ENCODE measurements around the gene ATG10.

The ATG10 gene

DNA sequence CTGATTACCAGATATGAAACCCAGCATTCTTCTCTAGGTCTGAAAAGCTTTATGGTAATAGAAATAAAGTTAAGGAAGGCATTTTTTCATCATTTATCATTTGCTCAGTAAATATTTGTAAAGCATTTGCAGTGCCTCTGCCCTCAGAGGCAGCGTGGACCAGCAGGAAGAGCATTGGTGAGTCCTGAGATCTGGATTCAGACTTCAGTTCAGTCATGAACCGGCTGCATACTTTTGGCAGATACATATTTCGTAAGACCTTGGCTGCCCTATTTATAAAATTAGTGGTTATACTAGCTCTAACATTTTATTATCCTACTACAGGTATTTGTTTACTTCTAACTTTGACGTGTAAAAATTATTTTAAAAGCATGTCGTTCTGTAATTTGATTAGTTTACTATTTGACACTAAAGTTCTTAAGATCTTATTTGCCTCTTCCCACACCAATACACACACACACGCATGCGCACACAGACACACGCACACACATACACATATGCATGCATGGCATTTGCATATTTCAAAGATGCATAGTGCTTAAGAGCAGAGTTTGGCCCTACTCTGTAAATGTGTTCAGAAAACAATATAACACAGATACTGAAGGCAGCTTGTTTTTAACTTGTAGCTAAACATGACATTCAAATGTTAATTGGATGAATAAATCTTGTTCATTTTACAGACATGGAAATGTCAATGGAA lies 204.4 kb downstream of the ATG10 start:
- TF ChIP-seq POLR2AphosphoS5 (IDR thresholded peaks at IDR 0.05; ENCODE audit: low read depth, low read length) (no peak), FOXP2 (optimal IDR thresholded peaks at IDR 0.05; ENCODE audit: borderline replicate concordance, extremely low read depth, extremely low read length, insufficient read depth) (no peak)

DNA sequence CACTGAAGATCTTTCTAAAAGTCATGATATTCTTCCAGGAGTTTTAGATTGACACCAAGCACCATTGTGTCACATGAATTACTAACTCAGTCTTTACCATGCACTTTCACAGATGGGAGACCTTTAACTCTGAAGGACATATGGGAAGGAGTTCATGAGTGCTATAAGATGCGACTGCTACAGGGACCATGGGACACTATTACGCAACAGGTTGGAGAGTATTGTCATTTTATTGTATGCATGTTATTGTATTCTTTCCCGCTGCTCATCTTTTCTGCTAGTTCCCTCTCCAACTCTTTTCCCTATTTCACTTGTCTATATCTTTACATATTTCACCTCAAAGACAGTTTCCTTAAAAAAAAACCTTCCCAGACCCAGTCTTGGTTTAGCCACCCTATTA lies 206.6 kb downstream of the ATG10 start:
- TF ChIP-seq SIN3A (IDR thresholded peaks at IDR 0.05; ENCODE audit: borderline replicate concordance, insufficient read depth, low read length) (no peak), TAF1 (IDR thresholded peaks at IDR 0.05; ENCODE audit: borderline replicate concordance, insufficient read depth, low read length) (no peak), POLR2AphosphoS5 (IDR thresholded peaks at IDR 0.05; ENCODE audit: low read depth, low read length) (no peak), FOXP2 (optimal IDR thresholded peaks at IDR 0.05; ENCODE audit: borderline replicate concordance, extremely low read depth, extremely low read length, insufficient read depth) (no peak)
- TF ChIP-seq, protein P1, sequence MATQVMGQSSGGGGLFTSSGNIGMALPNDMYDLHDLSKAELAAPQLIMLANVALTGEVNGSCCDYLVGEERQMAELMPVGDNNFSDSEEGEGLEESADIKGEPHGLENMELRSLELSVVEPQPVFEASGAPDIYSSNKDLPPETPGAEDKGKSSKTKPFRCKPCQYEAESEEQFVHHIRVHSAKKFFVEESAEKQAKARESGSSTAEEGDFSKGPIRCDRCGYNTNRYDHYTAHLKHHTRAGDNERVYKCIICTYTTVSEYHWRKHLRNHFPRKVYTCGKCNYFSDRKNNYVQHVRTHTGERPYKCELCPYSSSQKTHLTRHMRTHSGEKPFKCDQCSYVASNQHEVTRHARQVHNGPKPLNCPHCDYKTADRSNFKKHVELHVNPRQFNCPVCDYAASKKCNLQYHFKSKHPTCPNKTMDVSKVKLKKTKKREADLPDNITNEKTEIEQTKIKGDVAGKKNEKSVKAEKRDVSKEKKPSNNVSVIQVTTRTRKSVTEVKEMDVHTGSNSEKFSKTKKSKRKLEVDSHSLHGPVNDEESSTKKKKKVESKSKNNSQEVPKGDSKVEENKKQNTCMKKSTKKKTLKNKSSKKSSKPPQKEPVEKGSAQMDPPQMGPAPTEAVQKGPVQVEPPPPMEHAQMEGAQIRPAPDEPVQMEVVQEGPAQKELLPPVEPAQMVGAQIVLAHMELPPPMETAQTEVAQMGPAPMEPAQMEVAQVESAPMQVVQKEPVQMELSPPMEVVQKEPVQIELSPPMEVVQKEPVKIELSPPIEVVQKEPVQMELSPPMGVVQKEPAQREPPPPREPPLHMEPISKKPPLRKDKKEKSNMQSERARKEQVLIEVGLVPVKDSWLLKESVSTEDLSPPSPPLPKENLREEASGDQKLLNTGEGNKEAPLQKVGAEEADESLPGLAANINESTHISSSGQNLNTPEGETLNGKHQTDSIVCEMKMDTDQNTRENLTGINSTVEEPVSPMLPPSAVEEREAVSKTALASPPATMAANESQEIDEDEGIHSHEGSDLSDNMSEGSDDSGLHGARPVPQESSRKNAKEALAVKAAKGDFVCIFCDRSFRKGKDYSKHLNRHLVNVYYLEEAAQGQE (IDR thresholded peaks at IDR 0.05; ENCODE audit: insufficient read depth in 1 of 2, low read depth in 2 of 2, low read length in 2 of 2) = no peak

DNA sequence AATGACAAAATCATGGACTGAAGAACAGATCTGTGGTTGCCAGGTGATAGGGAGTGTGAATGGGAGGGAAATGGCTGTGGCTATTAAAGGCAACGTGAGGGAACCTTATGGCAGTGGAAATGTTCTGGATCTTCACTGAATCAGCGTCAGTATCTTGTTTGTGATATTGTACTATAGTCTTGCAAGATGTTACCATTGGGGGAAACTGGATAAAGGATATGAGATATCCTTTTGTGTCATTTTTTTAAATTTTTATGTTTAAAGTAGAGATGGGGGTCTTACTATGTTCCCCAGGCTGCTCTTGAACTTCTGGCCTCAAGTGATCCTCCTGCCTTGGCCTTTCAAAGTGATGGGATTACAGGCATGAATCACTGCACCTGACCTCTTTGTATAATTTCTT lies 210.8 kb downstream of the ATG10 start:
- TF ChIP-seq SIN3A (IDR thresholded peaks at IDR 0.05; ENCODE audit: borderline replicate concordance, insufficient read depth, low read length) (no peak), POLR2AphosphoS5 (IDR thresholded peaks at IDR 0.05; ENCODE audit: low read depth, low read length) (no peak), TAF1 (IDR thresholded peaks at IDR 0.05; ENCODE audit: borderline replicate concordance, insufficient read depth, low read length) (no peak), FOXP2 (optimal IDR thresholded peaks at IDR 0.05; ENCODE audit: borderline replicate concordance, extremely low read depth, extremely low read length, insufficient read depth) (no peak)
- TF ChIP-seq, protein P1 (IDR thresholded peaks at IDR 0.05; ENCODE audit: insufficient read depth in 1 of 2, low read depth in 2 of 2, low read length in 2 of 2) = no peak

DNA sequence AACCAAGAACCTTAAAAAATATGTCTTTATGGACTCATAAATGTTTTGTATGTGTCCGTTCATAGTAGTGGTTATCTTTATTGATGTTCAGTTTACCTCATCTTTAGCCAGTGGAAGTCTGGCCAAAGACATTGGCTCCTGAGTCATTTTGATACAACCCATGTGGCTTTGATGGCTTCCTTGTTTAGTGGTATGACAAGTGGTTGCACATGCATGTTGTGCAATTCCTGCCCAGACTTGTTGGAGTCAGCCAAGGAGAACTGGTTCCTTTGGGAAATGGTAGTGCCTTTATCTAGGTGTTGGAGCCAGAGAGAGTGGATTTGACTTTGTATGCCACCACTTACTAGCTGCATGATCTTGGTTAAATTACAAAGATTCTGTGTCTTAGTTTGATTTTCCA lies 212.0 kb downstream of the ATG10 start:
- TF ChIP-seq, protein P1 (IDR thresholded peaks at IDR 0.05; ENCODE audit: insufficient read depth in 1 of 2, low read depth in 2 of 2, low read length in 2 of 2) = no peak
- no peak for TF ChIP-seq SIN3A (IDR thresholded peaks at IDR 0.05; ENCODE audit: borderline replicate concordance, insufficient read depth, low read length)
- TF ChIP-seq FOXP2 (optimal IDR thresholded peaks at IDR 0.05; ENCODE audit: borderline replicate concordance, extremely low read depth, extremely low read length, insufficient read depth) = no peak
- TF ChIP-seq TAF1 (IDR thresholded peaks at IDR 0.05; ENCODE audit: borderline replicate concordance, insufficient read depth, low read length) = no peak
- no peak for TF ChIP-seq POLR2AphosphoS5 (IDR thresholded peaks at IDR 0.05; ENCODE audit: low read depth, low read length)

DNA sequence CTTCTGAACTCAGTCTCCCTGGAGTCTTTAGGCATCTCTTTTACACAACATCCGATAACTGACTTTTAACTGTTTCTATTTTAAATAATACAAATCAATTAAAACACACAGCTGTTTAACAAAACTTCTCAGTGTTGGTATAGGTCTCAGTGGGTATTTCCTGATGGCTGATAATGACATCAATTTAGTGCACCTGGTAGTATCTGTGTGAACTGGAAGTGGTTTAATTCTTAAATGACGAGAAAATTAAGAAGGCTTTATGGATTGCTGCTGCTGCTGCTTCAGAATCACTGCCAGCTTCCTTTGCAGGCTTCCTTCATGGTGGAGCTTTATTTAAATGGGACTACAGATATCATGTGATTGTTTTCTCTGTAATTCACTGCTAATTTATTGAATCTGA lies 214.0 kb downstream of the ATG10 start:
- no peak for TF ChIP-seq TAF1 (IDR thresholded peaks at IDR 0.05; ENCODE audit: borderline replicate concordance, insufficient read depth, low read length)
- TF ChIP-seq SIN3A (IDR thresholded peaks at IDR 0.05; ENCODE audit: borderline replicate concordance, insufficient read depth, low read length) = no peak
- no peak for TF ChIP-seq POLR2AphosphoS5 (IDR thresholded peaks at IDR 0.05; ENCODE audit: low read depth, low read length)
- no peak for TF ChIP-seq FOXP2 (optimal IDR thresholded peaks at IDR 0.05; ENCODE audit: borderline replicate concordance, extremely low read depth, extremely low read length, insufficient read depth)
- TF ChIP-seq, protein P1 (IDR thresholded peaks at IDR 0.05; ENCODE audit: insufficient read depth in 1 of 2, low read depth in 2 of 2, low read length in 2 of 2) = no peak
